ENCODE results near the gene POC5.

The POC5 gene

DNA sequence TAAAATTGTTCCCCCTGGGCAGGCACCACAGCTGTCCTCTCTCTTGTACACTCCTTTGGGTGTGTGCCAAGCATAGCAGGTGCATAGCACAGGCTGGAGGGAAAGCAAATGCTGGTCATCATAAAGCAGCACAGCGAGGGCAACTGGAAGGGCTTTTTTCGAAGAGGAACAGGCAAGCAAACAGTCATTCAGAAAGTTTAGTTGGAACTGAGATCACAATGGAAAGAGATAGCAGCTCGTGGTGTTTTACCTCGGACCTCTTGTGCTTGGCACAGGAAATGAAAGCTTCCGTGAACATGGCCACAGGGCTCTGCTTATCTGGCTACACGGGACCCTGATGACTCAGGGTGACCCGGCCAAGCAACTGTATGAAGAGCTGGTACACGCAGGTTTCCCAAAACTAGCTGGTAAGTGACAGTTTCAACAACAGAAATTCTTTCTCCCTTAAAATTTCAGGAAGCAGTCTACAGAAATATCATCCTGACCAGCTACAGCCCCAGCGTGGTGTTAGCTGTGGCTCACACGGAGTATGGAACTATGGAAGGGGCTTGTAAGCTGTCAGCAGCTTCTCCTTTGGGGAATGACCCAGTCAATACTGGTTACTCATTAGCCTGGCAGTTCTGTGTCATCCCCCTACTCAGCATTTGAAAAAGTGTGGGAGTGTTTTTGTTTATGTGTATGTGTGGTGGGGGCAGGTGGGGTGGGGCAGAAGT, 48.1 kb downstream of the POC5 start:
- Histone ChIP-seq H3K4me3 (ENCODE audit: low read length) (peak overlapping the region; percentile 10), H3K9me3 (ENCODE audit: control insufficient read depth, low read length) (no peaks in the 10 kb centered on the region), H3K36me3 (ENCODE audit: control insufficient read depth, insufficient read depth, low read length) (no peaks in the 10 kb centered on the region), H3K4me1 (ENCODE audit: control insufficient read depth, insufficient read depth, low read length) (peaks cover 8% of the 10 kb centered on the region), H3K27me3 (ENCODE audit: control insufficient read depth, insufficient read depth, low read length) (no peaks in the 10 kb centered on the region), H3K9ac (ENCODE audit: low read length) (peak overlapping the region; percentile 29)

DNA sequence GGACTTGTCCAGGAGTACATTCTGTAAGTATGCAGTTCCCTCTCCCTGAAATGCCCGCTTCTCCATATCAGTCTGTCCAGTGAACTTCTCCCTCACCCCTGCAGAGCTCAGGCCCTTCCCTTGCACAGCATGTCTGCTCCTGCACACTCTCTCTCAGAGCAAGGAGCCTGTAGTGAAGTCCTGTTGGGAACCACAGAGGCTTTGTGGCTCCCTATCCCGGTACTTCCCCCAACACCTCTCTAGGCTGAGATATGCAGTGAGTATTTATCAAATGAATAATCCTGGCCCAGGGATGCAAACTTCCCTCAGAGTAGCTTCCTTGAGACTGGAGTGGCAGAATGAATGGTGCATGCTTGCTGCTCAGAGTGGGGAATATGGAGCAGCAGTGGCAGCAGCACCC, 48.8 kb downstream of the POC5 start:
- Histone ChIP-seq H3K4me3 (ENCODE audit: low read length) (no peak overlapping the region), H3K36me3 (ENCODE audit: control insufficient read depth, insufficient read depth, low read length) (no peaks in the 10 kb centered on the region), H3K27me3 (ENCODE audit: control insufficient read depth, insufficient read depth, low read length) (no peaks in the 10 kb centered on the region), H3K4me1 (ENCODE audit: control insufficient read depth, insufficient read depth, low read length) (peaks cover 8% of the 10 kb centered on the region), H3K9me3 (ENCODE audit: control insufficient read depth, low read length) (no peaks in the 10 kb centered on the region), H3K9ac (ENCODE audit: low read length) (no peak overlapping the region)

DNA sequence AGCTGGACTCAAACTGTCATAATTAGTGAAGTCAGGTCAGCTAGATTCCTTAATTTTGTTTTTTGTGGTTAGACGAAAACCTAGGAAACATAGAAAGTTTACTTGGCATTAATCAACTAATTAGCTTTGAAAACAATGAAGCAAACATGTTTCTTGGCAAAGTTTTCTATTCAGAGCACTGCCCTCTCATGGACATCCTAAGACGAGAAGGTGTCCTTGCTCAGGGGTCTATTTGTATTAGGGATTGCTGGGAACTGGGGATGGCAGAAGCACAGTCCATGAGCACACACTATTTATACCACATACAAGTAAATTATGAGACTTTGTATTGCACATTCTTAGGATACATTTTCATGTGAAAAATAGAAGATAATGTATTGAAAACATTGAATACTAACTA, 49.7 kb downstream of the POC5 start:
- Histone ChIP-seq H3K27me3 (ENCODE audit: control insufficient read depth, insufficient read depth, low read length) (no peaks in the 10 kb centered on the region), H3K36me3 (ENCODE audit: control insufficient read depth, insufficient read depth, low read length) (no peaks in the 10 kb centered on the region), H3K4me3 (ENCODE audit: low read length) (no peak overlapping the region), H3K9me3 (ENCODE audit: control insufficient read depth, low read length) (no peaks in the 10 kb centered on the region), H3K4me1 (ENCODE audit: control insufficient read depth, insufficient read depth, low read length) (peaks cover 8% of the 10 kb centered on the region), H3K9ac (ENCODE audit: low read length) (no peak overlapping the region)

DNA sequence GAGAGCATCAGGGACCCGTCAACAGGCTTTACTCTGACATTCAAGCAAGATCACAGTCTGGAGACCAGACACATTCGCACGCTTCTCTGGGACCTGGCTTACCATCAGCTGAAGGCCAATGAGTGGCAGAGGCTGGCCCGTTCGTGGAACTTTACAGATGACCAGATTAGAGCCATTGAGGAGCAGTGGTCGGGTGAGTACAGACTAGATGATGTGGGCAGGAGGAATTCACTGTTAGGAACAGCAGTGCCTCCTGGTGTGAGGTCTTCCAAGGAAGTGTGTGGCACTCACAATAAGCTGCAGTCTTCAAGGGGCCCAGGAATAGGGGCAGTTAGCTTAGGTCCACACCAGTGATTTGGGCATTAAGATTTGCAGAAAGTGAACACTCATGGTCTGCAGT, 50.4 kb downstream of the POC5 start:
- H3K4me1 ChIP-seq (ENCODE audit: control insufficient read depth, insufficient read depth, low read length): peaks cover 8% of the 10 kb centered on the region
- no peaks in the 10 kb centered on the region for H3K36me3 ChIP-seq (ENCODE audit: control insufficient read depth, insufficient read depth, low read length)
- no peak overlapping the region for H3K9ac ChIP-seq (ENCODE audit: low read length)
- no peaks in the 10 kb centered on the region for H3K27me3 ChIP-seq (ENCODE audit: control insufficient read depth, insufficient read depth, low read length)
- no peak overlapping the region for H3K4me3 ChIP-seq (ENCODE audit: low read length)
- no peaks in the 10 kb centered on the region for H3K9me3 ChIP-seq (ENCODE audit: control insufficient read depth, low read length)

DNA sequence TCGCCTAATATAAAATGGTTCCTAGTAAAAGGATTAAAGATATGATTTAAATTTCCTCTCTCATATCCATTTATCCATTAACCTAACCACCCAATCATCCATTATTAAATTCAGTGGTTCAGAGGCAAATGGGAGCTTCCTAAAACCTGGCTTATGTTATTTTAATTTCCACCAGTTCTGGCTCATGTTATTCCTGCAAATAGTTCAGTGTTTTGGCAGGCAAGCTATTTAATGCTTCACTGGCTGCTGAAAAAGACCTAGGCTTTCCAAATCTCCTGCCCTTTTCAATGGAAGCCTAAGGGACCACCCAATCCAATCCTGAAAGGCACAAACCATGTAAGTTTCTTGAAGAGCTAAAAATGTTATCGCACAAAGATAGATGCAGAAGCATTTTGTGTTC, 52.3 kb downstream of the POC5 start:
- Histone ChIP-seq H3K4me1 (ENCODE audit: control insufficient read depth, insufficient read depth, low read length) (peaks cover 8% of the 10 kb centered on the region), H3K9me3 (ENCODE audit: control insufficient read depth, low read length) (no peaks in the 10 kb centered on the region), H3K36me3 (ENCODE audit: control insufficient read depth, insufficient read depth, low read length) (no peaks in the 10 kb centered on the region), H3K27me3 (ENCODE audit: control insufficient read depth, insufficient read depth, low read length) (no peaks in the 10 kb centered on the region), H3K4me3 (ENCODE audit: low read length) (no peak overlapping the region), H3K9ac (ENCODE audit: low read length) (no peak overlapping the region)

DNA sequence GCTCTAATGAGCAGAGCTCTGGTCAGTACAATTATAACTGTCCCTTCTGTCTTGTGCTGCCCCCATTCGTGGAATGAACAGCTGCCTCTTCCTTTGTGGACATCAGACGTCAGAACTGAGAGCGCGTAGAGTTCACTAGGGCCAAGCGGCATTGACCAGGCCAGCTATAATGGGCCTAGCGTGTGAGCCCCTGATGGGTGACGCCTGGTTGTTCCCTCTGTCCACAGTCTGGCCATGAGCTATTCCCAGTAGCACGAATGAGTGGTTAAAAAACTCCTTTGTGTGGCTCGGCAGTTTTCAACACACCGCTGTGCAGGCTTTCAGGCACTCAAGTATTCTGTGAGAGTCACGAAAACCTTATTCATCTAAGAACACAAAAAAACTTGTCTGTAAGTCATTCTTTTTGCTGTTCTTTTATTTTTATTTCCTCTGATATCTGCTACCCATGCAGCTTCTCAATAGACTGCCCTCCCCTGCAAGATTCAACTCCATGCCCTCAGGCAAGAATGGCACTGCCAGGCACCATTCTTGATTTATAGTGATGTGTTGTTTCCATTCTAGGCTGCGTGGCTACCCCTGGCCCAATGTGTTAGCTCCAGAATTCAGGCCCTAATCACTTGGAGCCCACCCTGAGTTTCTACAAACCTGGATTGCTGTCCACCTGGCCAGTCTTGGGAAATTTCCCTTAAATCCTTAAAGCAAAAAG, 53.5 kb downstream of the POC5 start:
- Histone ChIP-seq H3K9me3 (ENCODE audit: control insufficient read depth, low read length) (no peaks in the 10 kb centered on the region), H3K36me3 (ENCODE audit: control insufficient read depth, insufficient read depth, low read length) (no peaks in the 10 kb centered on the region), H3K4me3 (ENCODE audit: low read length) (no peak overlapping the region), H3K4me1 (ENCODE audit: control insufficient read depth, insufficient read depth, low read length) (peaks cover 5% of the 10 kb centered on the region), H3K27me3 (ENCODE audit: control insufficient read depth, insufficient read depth, low read length) (no peaks in the 10 kb centered on the region), H3K9ac (ENCODE audit: low read length) (no peak overlapping the region)

DNA sequence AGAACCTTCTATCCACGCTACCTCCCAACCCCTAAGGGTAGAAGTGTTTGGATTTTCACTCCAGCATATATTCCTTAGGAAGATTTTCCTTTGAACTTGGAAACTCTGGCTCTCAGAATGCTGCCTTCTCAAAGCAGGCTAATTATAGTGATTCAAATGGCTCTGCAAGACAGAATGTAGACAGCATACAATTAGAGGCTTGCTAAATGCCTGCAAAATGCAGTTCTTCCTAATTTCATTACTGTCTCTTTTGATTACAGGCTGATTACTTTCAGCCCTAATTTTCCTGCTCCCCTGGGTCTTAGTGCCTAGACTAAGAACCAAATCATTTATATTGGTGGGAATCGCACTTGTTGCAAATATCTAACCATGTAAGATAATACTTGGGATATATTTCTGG, 55.2 kb downstream of the POC5 start:
- H3K4me1 ChIP-seq (ENCODE audit: control insufficient read depth, insufficient read depth, low read length): no peaks in the 10 kb centered on the region
- H3K4me3 ChIP-seq (ENCODE audit: low read length): no peak overlapping the region
- no peaks in the 10 kb centered on the region for H3K36me3 ChIP-seq (ENCODE audit: control insufficient read depth, insufficient read depth, low read length)
- H3K27me3 ChIP-seq (ENCODE audit: control insufficient read depth, insufficient read depth, low read length): no peaks in the 10 kb centered on the region
- H3K9me3 ChIP-seq (ENCODE audit: control insufficient read depth, low read length): no peaks in the 10 kb centered on the region
- no peak overlapping the region for H3K9ac ChIP-seq (ENCODE audit: low read length)

DNA sequence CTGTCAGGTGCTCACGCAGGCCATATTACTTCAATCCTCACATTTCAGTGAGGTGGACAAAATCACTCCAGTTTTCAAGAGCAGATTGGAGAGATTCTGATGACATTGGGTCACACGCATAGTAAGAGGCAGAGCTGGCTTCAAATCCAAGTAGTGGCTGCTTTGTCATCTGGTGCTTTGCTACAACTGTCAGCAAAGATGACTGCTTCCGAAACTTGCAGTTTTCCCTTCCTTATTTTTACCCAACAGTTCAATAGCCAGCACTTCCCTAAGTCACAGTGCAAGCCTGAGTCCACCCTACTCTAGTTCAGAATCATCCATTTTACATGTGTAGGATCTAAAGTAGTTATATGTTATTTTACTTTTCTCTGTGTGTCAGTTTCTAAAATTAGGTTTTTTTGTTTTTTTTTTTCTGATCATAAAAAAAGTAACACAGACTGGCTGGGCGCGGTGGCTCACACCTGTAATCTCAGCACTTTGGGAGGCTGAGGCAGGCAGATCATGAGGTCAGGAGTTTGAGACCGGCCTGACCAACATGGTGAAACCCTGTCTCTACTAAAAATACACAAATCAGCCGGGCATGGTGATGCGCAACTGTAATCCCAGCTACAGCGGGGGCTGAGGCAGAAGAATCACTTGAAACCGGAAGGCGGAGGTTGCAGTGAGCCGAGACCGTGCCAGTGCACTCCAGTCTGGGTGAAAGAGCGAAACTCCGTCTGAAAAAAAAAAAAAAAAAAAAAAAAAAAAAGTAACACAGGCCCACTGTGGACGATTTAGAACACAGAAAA, 56.4 kb downstream of the POC5 start:
- H3K4me3 ChIP-seq (ENCODE audit: low read length): no peak overlapping the region
- H3K27me3 ChIP-seq (ENCODE audit: control insufficient read depth, insufficient read depth, low read length): no peaks in the 10 kb centered on the region
- H3K9me3 ChIP-seq (ENCODE audit: control insufficient read depth, low read length): no peaks in the 10 kb centered on the region
- H3K9ac ChIP-seq (ENCODE audit: low read length): no peak overlapping the region
- no peaks in the 10 kb centered on the region for H3K4me1 ChIP-seq (ENCODE audit: control insufficient read depth, insufficient read depth, low read length)
- no peaks in the 10 kb centered on the region for H3K36me3 ChIP-seq (ENCODE audit: control insufficient read depth, insufficient read depth, low read length)

DNA sequence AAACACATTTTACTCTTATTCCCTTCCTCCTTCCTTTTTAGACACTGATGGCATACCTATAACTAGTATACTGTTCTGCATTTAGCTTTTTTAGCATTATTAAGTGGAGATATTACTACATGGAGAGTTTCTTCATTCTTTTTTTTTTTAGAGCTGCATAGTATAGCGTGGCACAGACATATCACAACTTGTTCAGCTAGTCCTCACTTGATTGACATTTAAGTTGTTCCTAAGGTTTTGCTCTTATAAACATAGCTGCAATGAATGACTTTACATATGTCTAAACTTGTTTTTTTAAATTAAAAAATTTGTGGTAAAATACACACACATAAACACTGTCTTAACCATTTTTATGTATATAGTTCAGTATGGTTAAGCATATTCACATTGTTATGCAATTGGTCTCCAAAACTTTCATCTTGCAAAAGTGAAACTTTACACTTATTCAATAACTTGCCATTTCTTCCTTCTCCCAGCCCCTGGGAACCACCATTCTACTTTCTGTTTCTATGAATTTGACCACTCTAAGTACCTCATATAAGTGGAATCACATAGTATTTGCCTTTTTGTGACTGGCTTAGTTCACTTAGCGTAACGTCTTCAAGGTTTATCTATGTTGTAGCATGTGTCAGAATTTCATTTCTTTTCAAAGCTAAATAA, 57.3 kb downstream of the POC5 start:
- Histone ChIP-seq H3K4me3 (ENCODE audit: low read length) (no peak overlapping the region), H3K27me3 (ENCODE audit: control insufficient read depth, insufficient read depth, low read length) (no peaks in the 10 kb centered on the region), H3K9me3 (ENCODE audit: control insufficient read depth, low read length) (no peaks in the 10 kb centered on the region), H3K9ac (ENCODE audit: low read length) (no peak overlapping the region), H3K4me1 (ENCODE audit: control insufficient read depth, insufficient read depth, low read length) (no peaks in the 10 kb centered on the region), H3K36me3 (ENCODE audit: control insufficient read depth, insufficient read depth, low read length) (no peaks in the 10 kb centered on the region)

DNA sequence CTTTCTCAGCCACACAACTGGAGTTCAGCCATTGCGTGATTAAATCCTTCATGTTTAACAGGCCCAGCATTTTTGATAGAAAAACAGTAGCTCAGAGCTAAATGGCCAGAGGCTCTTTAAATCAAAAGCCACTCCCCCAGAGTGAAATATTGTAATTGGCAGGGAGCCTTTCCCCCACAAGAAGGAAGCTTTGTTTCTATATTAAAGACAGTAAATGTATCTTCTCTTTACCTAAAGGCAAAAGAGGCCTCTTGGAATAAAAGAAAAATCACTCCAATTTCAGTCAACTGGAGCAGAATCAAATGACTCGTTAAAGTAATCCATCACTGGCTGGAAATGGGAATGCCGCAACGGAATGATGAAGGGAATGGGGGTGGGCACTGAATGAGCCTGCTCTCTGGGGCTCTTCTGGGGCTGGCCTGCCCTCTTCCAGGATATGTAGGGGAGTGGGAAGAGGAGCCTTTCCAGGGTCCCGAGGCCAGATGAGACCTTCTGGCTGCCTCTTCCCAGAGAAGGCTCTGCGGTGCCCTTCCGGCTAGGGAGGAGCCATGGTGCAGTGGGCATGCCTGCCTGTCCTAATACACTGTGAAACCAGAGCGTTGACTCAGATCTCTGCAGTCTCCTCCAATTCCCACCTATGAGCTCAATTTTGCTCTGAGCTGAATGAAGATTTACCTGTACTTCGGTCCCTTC, 60.8 kb downstream of the POC5 start:
- Histone ChIP-seq H3K9ac (ENCODE audit: low read length) (peak overlapping the region; percentile 70), H3K4me3 (ENCODE audit: low read length) (peak overlapping the region; percentile 38), H3K4me1 (ENCODE audit: control insufficient read depth, insufficient read depth, low read length) (no peaks in the 10 kb centered on the region), H3K27me3 (ENCODE audit: control insufficient read depth, insufficient read depth, low read length) (no peaks in the 10 kb centered on the region), H3K36me3 (ENCODE audit: control insufficient read depth, insufficient read depth, low read length) (no peaks in the 10 kb centered on the region), H3K9me3 (ENCODE audit: control insufficient read depth, low read length) (no peaks in the 10 kb centered on the region)

DNA sequence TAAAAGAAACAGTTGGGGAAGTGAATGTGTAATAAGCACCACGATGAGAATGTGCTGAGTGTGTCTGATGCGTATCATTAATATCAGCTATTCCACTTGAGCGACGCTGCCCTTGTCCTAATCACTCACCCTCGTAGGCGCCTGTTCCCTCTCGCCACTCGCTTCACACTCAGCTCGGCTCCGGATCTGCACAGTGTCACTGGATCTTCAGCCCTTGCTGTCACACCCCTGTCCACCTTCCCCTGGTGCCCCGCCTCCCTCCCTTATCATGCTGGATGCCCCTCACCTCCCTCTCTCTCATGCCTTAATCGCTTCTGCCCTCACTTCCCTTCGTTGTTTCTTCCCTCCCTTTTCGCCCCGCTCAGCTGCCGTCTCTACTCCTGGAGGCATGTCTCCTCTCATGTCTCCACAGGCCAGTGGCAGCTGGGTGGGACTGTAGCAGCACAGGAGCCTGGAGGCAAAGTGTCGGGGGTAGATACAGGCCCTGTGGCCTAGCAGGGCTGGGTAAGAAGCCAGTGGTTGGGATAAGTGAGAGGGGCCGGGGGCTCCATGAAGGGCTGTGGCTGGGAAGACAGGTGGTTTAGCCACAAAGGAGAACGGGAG, 62.4 kb downstream of the POC5 start:
- Histone ChIP-seq H3K4me3 (ENCODE audit: low read length) (no peak overlapping the region), H3K27me3 (ENCODE audit: control insufficient read depth, insufficient read depth, low read length) (no peaks in the 10 kb centered on the region), H3K9me3 (ENCODE audit: control insufficient read depth, low read length) (no peaks in the 10 kb centered on the region), H3K9ac (ENCODE audit: low read length) (no peak overlapping the region), H3K4me1 (ENCODE audit: control insufficient read depth, insufficient read depth, low read length) (no peaks in the 10 kb centered on the region), H3K36me3 (ENCODE audit: control insufficient read depth, insufficient read depth, low read length) (no peaks in the 10 kb centered on the region)

Measured in mucosa of stomach (tissue), 1 donor.